GM21529 (cell line): Measurements from ENCODE around the gene DZANK1.
"Not testable (repeated sequence)": the region's sequence is repeated elsewhere in the genome, so short reads cannot be mapped to it uniquely, and the experiment has no call there.

Experiments used
- ATAC-seq: cut with Tn5 transposase; IDR thresholded peaks from one replicate; pipeline ENCODE4 v1.9.1; 2021; ENCODE audit not compliant: unreplicated experiment

DZANK1 gene

GRCh38 chr20:18380908-18381529 lies 85.8 kb downstream of the DZANK1 start:
- no peak for ATAC-seq

GRCh38 chr20:18377896-18378481 lies 88.8 kb downstream of the DZANK1 start:
- ATAC-seq = no peak

GRCh38 chr20:18375551-18375950 lies 91.3 kb downstream of the DZANK1 start:
- ATAC-seq = not testable (repeated sequence)

GRCh38 chr20:18372296-18372695 lies 94.5 kb downstream of the DZANK1 start:
- ATAC-seq = no peak

GRCh38 chr20:18364768-18365167 lies 102.1 kb downstream of the DZANK1 start:
- ATAC-seq = no peak

GRCh38 chr20:18363708-18364107 lies 103.1 kb downstream of the DZANK1 start:
- no peak for ATAC-seq

GRCh38 chr20:18362916-18363315 lies 103.9 kb downstream of the DZANK1 start:
- ATAC-seq = no peak

GRCh38 chr20:18361678-18362077 lies 105.2 kb downstream of the DZANK1 start:
- no peak for ATAC-seq

GRCh38 chr20:18360635-18361034 lies 106.2 kb downstream of the DZANK1 start:
- no peak for ATAC-seq

- ATAC-seq = no peak
These were observed 107.0 kb downstream of the DZANK1 start for GRCh38 chr20:18359854-18360253.

- not testable (repeated sequence) for ATAC-seq
These were observed 117.1 kb downstream of the DZANK1 start for GRCh38 chr20:18349749-18350148.
